ENCODE results near the gene FRMPD1.

FRMPD1 gene

DNA sequence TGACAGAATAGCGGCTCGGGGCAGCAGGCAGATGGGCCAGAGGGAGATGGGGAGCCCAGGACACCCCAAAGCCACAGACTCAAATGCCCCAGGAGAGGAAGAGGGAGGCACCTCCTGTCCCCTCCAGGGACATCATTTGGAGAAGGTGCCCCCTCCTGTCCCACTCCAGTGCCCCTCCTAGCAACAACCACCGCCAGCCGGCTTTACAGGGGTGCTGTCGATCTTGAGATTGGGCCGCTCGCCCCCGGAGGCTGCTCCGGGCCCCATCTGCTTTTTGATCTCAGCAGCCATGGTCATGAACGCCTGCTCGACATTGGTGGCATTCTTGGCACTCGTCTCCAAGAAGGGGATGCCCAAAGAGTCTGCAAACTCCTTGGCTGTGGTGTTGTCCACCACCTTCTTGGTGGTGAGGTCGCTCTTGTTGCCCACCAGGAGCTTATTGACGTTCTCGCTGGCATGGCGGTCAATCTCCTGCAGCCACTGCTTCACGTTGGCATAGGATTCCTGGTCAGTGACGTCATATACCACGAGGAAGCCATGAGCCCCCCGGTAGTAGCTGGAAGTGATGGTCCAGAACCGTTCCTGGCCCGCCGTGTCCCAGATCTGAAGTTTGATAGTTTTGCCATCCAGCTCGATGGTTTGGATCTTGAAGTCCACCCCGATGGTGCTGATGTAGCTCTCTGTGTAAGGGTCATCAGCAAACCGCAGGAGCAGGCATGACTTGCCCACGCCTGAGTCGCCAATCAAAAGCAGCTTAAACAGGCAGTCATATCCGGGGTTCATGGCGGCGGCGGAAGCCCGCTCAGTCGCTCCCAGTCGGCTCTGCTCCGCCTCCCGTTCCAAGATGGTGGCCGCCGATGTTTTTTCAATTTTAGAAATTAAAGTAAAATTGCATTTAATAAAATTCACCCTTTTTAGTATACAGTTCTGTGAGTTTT is 14.0 kb upstream of the FRMPD1 start:
- DNase-seq: no peak

GRCh38 chr9:37639109-37639762 is 11.5 kb upstream of the FRMPD1 start:
- no peak for DNase-seq

DNA sequence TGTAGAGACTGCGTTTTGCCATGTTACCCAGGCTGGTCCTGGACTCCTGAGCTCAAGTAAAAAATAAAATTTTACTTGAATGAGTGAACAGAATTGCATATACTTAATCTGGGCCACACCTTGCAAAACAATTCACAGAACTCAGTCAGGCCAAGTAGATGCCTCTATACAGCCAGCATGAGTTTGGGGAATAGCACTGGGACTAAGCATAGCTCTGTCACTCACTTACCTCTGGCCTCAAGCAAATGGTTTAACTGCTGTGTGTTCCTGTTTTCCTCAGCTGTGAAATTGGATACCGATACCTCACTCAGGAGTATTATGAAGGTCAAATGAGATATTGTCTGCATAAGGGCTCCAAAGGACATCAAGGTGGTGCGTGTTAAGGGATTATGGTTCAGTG is 10.9 kb upstream of the FRMPD1 start:
- DNase-seq: no peak

DNA sequence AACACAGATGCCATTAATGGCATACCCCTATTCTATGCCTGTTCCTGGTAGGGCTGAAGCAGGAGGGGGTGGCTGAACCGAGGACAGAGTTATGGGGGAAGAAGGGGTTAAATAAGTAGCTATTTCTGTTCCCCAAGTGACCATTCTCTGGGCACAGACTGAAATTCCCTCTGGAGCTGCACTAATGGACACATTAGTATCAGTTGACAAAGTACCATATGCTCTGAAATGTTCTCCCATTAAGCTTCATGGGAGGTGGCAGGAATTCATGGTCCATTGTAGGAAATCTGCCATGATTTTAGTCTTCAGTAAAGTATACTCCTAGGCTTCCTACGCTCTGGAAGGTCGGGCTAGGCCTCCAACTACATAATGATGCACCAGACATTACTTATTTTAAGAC is 10.5 kb upstream of the FRMPD1 start:
- no peak for DNase-seq

DNA sequence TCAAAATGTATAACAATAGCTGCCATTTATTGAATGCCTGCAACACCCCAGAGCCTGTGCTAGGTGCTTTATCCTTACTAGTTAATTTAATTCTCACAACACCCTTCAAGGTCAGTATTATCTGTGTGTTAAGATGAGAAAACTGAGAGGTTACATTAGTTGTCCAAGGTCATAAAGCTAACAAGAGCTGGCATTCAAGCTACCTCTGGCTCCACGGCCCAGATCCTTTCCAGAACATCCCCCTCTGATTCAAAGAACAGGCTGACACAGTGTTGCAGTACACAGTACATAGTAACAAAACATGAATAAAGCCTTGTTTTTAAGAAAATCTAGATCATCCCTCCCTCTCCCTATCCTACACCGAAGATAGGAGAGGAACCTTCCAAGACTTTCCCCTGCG is 9.4 kb upstream of the FRMPD1 start:
- DNase-seq: no peak

GRCh38 chr9:37643214-37643613 is 7.5 kb upstream of the FRMPD1 start:
- DNase-seq: no peak

DNA sequence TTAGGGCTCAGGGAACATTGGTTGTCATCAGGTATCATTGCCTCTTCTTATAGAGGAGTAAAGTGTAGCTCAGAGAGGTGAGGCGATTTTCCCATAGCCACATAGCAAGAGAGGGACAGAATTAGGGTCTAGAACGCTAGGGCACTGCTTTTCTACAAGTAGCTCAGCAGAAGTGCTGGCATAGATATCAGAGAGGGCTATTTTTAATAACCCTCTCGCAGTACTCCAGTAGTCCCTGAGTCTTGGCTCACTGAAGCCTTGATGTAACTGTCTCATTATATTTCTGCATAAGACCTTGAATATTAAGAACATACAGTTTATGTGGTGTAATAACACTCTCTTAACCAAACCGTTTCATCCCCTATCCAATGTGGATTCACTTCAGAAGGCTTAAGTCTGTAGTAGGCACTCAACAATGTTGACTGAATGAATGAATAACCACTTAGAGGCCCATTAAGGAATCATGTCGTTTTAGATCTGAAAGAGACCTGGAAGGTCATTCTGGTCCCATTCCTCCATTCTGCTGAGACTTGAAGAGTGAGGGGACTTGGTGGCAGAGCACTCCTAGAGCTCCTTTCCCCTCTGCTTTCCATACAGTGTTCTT is 4.7 kb upstream of the FRMPD1 start:
- DNase-seq: no peak

DNA sequence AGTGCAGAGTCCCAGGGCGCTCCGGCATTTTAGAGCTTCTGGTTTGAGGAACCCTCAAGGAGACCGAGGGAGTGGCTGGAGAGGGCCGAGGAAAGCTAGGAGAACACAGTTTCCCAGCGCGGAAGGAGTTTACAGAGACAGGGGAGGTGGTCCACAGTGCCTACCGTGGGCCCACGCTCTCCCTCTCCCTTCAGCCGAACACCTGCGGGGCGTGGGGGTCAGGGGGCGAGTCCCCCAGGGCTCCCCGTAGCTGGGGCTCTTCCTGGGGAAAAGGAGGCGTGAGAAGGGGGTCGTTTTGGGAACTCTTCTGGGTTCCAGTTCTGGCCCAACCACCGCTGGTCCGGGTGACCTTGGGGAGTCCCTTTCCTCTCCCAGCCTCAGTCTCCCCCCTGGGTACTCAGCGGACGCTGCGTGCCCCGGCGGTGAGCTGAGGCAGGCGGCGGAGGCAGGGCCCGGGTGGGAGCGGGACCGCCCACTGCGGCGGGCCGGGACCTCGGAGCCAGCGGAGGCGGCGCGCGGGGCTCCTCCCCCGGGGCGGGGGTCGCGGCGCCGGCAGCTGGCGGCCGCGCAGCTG is 368 bp upstream of the FRMPD1 start:
- DNase-seq: no peak

- DNase-seq: no peak
Observed at GRCh38 chr9:37652261-37652660, 1.5 kb downstream of the FRMPD1 start.

GRCh38 chr9:37653385-37653784 is 2.6 kb downstream of the FRMPD1 start:
- DNase-seq: no peak

- DNase-seq: no peak
Observed at GRCh38 chr9:37656936-37657335, 6.2 kb downstream of the FRMPD1 start.

GRCh38 chr9:37660691-37661090 is 9.9 kb downstream of the FRMPD1 start:
- no peak for DNase-seq

GRCh38 chr9:37663926-37664325 is 13.2 kb downstream of the FRMPD1 start:
- DNase-seq: no peak

GRCh38 chr9:37667706-37668105 is 17.0 kb downstream of the FRMPD1 start:
- DNase-seq: no peak

DNA sequence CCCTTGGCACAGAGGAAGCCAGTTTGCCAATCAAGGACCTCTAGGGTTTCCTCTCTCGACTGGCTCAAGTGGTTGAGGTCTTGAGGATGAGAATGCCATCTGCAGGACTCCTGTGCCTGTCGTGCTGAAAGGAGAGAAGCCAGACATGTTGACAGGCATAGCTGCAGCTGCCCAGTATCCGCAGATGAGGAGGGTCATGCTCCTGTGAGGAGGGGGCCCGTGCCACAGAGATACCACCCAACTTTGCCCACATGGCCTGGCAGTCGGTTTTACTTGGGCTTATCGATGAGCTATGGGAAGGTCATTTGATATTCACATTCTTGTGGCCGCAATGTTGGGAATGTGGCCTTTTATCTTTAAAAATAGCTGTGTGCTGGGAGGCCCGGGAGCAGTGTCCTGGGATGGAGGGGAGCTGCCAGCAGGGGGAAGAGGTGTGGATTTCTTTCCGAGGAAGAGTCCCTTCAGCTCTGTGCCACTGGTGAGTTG is 17.4 kb downstream of the FRMPD1 start:
- peak; percentile 38 for DNase-seq

- no peak for DNase-seq
Observed at GRCh38 chr9:37669232-37669631, 18.5 kb downstream of the FRMPD1 start.

GRCh38 chr9:37675661-37676060 is 24.9 kb downstream of the FRMPD1 start:
- DNase-seq: peak; percentile 61

- peak; percentile 16 for DNase-seq
Observed at GRCh38 chr9:37676411-37676830, 25.7 kb downstream of the FRMPD1 start.

DNA sequence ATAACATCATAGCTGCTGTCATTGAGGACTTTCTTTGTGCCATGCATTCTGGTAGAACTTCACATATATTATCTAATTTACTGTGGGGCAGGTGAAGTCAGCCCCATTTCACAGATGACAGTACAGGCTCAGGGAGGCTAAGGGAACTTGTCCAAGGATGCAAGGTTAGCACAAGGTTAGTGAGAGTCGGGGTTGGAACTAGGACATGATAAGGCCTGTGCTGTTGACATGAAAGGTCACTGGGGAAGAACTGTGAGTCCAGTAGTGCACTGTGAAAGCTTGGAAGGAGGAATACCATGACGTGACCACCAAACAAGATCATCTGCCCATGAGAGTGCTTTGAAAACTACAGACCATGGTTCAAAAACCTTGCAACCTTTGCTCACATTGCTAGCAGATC is 26.7 kb downstream of the FRMPD1 start:
- DNase-seq: no peak

GRCh38 chr9:37678789-37679273 is 28.1 kb downstream of the FRMPD1 start:
- DNase-seq: no peak

DNA sequence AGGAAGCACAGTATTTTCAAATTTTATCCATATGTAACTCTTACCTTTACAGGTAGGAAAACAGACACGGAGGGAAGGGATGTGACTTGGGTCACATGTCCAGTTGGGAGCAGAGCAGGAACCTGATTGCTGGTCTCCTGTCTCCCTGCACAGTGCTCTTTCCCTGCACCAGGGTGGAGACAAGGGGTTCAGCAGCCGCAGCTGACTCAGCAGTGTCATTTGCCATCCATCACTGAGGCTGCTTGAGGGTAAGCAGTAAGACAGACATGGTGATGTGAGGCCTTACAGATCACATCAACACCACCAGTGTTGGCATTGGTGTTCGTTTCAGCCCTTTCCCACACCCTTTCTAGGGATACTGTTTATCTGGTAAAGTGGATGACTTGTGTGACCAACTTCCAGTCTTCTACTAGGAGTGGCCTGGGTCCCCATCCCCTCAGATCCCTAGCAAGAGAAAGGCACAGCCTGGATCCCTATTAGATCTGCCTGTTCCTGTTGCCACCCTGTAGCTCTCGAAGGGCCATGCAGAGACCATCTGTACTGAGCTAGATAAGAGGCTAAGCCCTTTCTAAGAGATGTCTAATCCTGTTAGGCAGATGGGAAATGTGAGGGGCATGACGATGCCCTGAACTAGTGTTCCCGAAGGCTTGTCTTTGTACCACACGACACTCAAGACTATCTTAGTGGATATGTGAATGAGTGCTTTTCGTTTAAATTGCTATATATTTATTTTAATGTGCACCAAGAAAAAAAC is 29.1 kb downstream of the FRMPD1 start:
- DNase-seq: no peak

DNA sequence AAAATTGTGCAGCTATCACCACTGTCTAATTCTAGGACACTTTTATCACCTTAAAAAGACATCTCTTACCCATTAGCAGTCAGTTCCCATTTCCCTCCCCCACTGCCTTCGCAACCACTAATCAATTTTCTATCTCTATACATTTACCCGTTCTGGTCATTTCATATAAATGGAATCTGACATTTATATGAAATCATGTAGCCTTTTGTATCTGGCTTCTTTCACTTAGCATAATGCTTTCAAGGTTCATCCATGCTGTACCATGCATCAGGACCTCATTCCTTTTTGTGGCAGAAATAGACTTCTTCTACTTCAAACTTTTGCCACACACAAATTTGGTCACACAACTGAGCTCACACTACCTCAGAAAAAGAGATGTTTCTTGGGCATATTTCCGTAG is 32.2 kb downstream of the FRMPD1 start:
- no peak for DNase-seq

Measured in NCI-H510A treated with DMSO at 0.1 percent for 48 hours (cell line).